CD14-positive monocyte (primary cell): Measurements from ENCODE around the gene VCPKMT. TPM values are rescaled to one million over a fixed set of nuclear protein-coding genes. Genes with fewer than 3 reads are reported as not detected.

Experiments used
- DNase-seq, 3 donors: peaks; one replicate each; pipeline ENCODE4 v3.0.0-alpha.2; 2011 to 2022
- H2AFZ ChIP-seq: 2 replicates; pipeline ENCODE4 v1.6.0; 2012; ENCODE audit warnings: mild to moderate bottlenecking, low read depth, low read length, inconsistent platforms; ENCODE audit not compliant: insufficient read depth, poor library complexity, severe bottlenecking
- H3K27ac ChIP-seq, 2 donors: 1 replicate in 1 of 2; 2 replicates in 1 of 2; pipeline ENCODE4 v1.5.1; 2012 to 2013; ENCODE audit warnings: low read length in 2 of 2, control low read depth in 1 of 2, inconsistent platforms in 1 of 2, low read depth in 1 of 2, mild to moderate bottlenecking in 1 of 2
- H3K27me3 ChIP-seq, 2 donors: one replicate each; pipeline versions ENCODE4 v1.6.0 to v1.6.1; 2011 to 2013; ENCODE audit warnings: low read length in 2 of 2; ENCODE audit not compliant: control insufficient read depth in 2 of 2, insufficient read depth in 2 of 2
- H3K36me3 ChIP-seq, 2 donors: replicated peaks in 1 of 2; 1 replicate in 1 of 2; 2 replicates in 1 of 2; pipeline versions ENCODE4 v1.5.1 to v1.6.1; 2012 to 2013; ENCODE audit warnings: low read length in 2 of 2, control low read depth in 1 of 2, inconsistent platforms in 1 of 2, mild to moderate bottlenecking in 1 of 2; ENCODE audit not compliant: insufficient read depth in 2 of 2, control insufficient read depth in 1 of 2
- H3K4me1 ChIP-seq, 2 donors: 1 replicate in 1 of 2; 2 replicates in 1 of 2; pipeline versions ENCODE4 v1.5.1 to v1.6.1; 2012 to 2013; ENCODE audit warnings: low read length in 2 of 2, control low read depth in 1 of 2, inconsistent platforms in 1 of 2, mild to moderate bottlenecking in 1 of 2, moderate library complexity in 1 of 2; ENCODE audit not compliant: insufficient read depth in 2 of 2, control insufficient read depth in 1 of 2
- H3K4me2 ChIP-seq: replicated peaks from 2 replicates; pipeline ENCODE3; 2012; ENCODE audit warnings: low read length, moderate library complexity, mild to moderate bottlenecking; ENCODE audit not compliant: poor library complexity, severe bottlenecking; ENCODE audit errors: extremely low read depth
- H3K4me3 ChIP-seq, 3 experiments: fragments of 200-600 bp in 1 of 3; sonication (generic) in 1 of 3; replicated peaks in 1 of 3; 1 replicate in 2 of 3; 2 replicates in 1 of 3; pipeline ENCODE4 v1.5.1; 2011 to 2013; ENCODE audit warnings: low read length in 3 of 3, mild to moderate bottlenecking in 3 of 3, control low read depth in 2 of 3, low read depth in 2 of 3, inconsistent platforms in 1 of 3, moderate library complexity in 1 of 3
- H3K79me2 ChIP-seq: 2 replicates; pipeline ENCODE4 v1.6.0; 2012; ENCODE audit warnings: mild to moderate bottlenecking, control low read depth, inconsistent platforms, low read length, moderate library complexity; ENCODE audit not compliant: insufficient read depth
- H3K9ac ChIP-seq: 2 replicates; pipeline ENCODE4 v1.6.0; 2017; ENCODE audit warnings: low read length, mild to moderate bottlenecking; ENCODE audit not compliant: insufficient read depth, poor library complexity, severe bottlenecking
- H3K9me3 ChIP-seq, 2 donors: replicated peaks in 1 of 2; 1 replicate in 1 of 2; 2 replicates in 1 of 2; pipeline versions ENCODE4 v1.5.1 to v1.6.1; 2012 to 2013; ENCODE audit warnings: low read length in 2 of 2, control low read depth in 1 of 2; ENCODE audit not compliant: control insufficient read depth in 1 of 2, insufficient read depth in 1 of 2
- H4K20me1 ChIP-seq: 2 replicates; pipeline ENCODE4 v1.6.0; 2012; ENCODE audit warnings: mild to moderate bottlenecking, low read length, control low read depth, moderate library complexity; ENCODE audit not compliant: insufficient read depth
- H3K27ac Mint-ChIP-seq, 7 donors: one replicate each; pipeline ENCODE4 v1.8.0; 2020; ENCODE audit warnings: mild to moderate bottlenecking in 7 of 7, mixed read lengths in 7 of 7, moderate library complexity in 6 of 7, inconsistent platforms in 2 of 7
- H3K27me3 Mint-ChIP-seq, 3 donors: one replicate each; pipeline ENCODE4 v1.8.0; 2021 to 2022; ENCODE audit warnings: low read depth in 3 of 3, mild to moderate bottlenecking in 3 of 3, mixed read lengths in 3 of 3, moderate library complexity in 3 of 3, inconsistent platforms in 1 of 3
- H3K36me3 Mint-ChIP-seq, 2 donors: one replicate each; pipeline ENCODE4 v1.8.0; 2020; ENCODE audit warnings: mixed read lengths in 2 of 2, inconsistent platforms in 1 of 2, mild to moderate bottlenecking in 1 of 2
- H3K4me1 Mint-ChIP-seq: one replicate; pipeline ENCODE4 v1.8.0; 2020; ENCODE audit warnings: mild to moderate bottlenecking, mixed read lengths
- H3K4me3 Mint-ChIP-seq, 2 donors: one replicate each; pipeline ENCODE4 v1.8.0; 2020; ENCODE audit warnings: mild to moderate bottlenecking in 2 of 2, mixed read lengths in 2 of 2, moderate library complexity in 1 of 2
- H3K9me3 Mint-ChIP-seq, 7 donors: one replicate each; pipeline ENCODE4 v1.8.0; 2020 to 2022; ENCODE audit warnings: mixed read lengths in 7 of 7, mild to moderate bottlenecking in 6 of 7, moderate library complexity in 6 of 7, inconsistent platforms in 2 of 7
- WGBS: methylation state at CpG from one replicate; pipeline ENCODE4 v1.1.5; 2013; ENCODE audit warnings: missing lambda C conversion rate; ENCODE audit not compliant: insufficient coverage; 5-methylcytosine and 5-hydroxymethylcytosine counted together
- intact Hi-C, 2 donors: fragments of 100-400 bp; cut with micrococcal nuclease; formaldehyde crosslinking; loops; one replicate each; pipeline versions ENCODE4 v1.15.0 to v1.15.1; 2023
- polyA plus RNA-seq, 3 donors: library from polyadenylated mRNA; depleted of rRNA in 1 of 3; unstranded in 2 of 3; stranded (reverse) in 1 of 3; fragments of 300-500 nt in 2 of 3; fragments of >200 nt in 1 of 3; fragmentation: Illumina TruSeq in 2 of 3; gene quantifications; 1 replicate in 2 of 3; 2 replicates in 1 of 3; pipeline ENCODE4 v1.2.3, GENCODE V29; 2012 to 2021
- TF ChIP-seq, protein P1 (sequence below): fragments of 200-600 bp; IDR thresholded peaks from one replicate; pipeline ENCODE4 v1.8.0; 2022; ENCODE audit warnings: antibody characterized with exemption, mild to moderate bottlenecking

The VCPKMT gene
- polyA plus RNA-seq, 3 donors = 3.4 to 14.2 (median 3.5) TPM

DNA sequence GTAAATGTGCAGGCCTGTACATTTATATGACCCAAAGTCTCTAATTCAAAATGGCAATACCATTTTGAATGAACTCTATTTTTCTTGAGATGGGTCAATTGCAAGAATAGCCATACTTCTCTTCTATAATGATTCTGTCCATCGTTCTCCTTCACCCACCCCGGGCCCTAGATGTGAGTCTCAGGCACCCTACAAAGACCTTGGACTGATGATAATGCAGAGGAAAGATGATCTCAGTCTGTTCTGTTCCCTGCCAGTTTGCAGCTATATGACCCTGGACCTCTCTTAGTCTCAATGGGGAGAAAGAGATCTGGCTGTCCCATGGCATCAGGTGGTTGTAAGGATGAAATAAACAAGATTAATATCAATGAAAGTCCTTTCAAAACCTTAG lies 30.1 kb downstream of the VCPKMT start:
- Histone ChIP-seq H3K9ac (no peak overlapping the region), H3K36me3 (peaks cover 0 to 11% of the 10 kb centered on the region in 2 donors), H3K27ac (no peak overlapping the region), H3K4me2 (no peak overlapping the region), H2AFZ (no peak overlapping the region), H4K20me1 (no peaks in the 10 kb centered on the region), H3K4me3 (no peak overlapping the region), H3K27me3 (no peaks in the 10 kb centered on the region), H3K4me1 (peaks cover 19 to 28% of the 10 kb centered on the region in 2 donors), H3K9me3 (no peaks in the 10 kb centered on the region), H3K79me2 (no peaks in the 10 kb centered on the region)
- Mint-ChIP-seq H3K27me3 (peaks cover 0 to 1% (median 0%) of the 10 kb centered on the region in 3 donors), H3K27ac (peak overlapping the region in 1 of 7 donors; percentile 67), H3K4me1 (peaks cover 27% of the 10 kb centered on the region), H3K36me3 (peaks cover 12 to 16% of the 10 kb centered on the region in 2 donors), H3K4me3 (no peak overlapping the region), H3K9me3 (no peaks in the 10 kb centered on the region)
- DNase-seq = no peak
- WGBS = no CpG with 5 or more reads among the region's 2 CpGs
- intact Hi-C loops = no loop called here
- TF ChIP-seq, protein P1, sequence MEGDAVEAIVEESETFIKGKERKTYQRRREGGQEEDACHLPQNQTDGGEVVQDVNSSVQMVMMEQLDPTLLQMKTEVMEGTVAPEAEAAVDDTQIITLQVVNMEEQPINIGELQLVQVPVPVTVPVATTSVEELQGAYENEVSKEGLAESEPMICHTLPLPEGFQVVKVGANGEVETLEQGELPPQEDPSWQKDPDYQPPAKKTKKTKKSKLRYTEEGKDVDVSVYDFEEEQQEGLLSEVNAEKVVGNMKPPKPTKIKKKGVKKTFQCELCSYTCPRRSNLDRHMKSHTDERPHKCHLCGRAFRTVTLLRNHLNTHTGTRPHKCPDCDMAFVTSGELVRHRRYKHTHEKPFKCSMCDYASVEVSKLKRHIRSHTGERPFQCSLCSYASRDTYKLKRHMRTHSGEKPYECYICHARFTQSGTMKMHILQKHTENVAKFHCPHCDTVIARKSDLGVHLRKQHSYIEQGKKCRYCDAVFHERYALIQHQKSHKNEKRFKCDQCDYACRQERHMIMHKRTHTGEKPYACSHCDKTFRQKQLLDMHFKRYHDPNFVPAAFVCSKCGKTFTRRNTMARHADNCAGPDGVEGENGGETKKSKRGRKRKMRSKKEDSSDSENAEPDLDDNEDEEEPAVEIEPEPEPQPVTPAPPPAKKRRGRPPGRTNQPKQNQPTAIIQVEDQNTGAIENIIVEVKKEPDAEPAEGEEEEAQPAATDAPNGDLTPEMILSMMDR = no peak

DNA sequence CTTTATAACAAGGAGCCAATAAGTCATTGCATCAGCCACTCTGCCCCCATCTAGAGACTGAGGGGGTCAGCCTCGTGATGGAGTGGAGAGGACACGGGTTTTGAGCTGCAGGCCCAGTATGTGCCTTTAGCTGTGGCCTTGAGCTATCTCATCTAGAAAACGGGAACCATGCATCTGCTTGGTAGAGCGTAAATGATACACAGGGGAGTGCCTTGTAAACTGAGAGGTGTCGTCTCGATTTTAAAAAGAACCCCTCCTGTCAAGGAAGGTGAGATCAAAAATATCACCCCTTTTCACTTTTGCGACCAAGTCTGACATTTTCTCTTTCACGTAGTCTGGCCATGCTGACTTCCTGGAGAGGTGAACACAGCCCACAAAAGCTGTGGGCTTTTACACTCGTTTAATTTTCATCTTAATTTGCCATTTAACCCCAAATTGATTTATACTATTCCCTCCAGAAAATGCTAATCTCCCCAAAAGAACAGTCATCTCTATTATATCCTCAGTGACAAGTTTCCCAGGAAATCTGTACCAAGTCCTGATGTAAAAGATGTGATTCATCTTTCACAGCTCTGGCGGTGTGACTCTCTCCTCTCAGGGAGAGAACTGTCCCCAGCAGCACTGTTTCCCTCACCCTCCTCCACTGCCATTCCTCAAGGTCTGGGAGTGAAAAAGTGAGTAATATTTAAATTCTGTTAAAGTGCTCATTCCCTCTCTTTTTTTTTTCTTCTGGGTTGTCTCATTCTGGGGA lies 30.6 kb downstream of the VCPKMT start:
- no peak overlapping the region for H3K4me2 ChIP-seq
- no peak overlapping the region for H3K27ac ChIP-seq
- peak in 1 of 3 donors; percentile 33 for DNase-seq
- H3K79me2 ChIP-seq = no peaks in the 10 kb centered on the region
- Mint-ChIP-seq H3K4me3 (no peak overlapping the region), H3K4me1 (peaks cover 23% of the 10 kb centered on the region), H3K9me3 (no peaks in the 10 kb centered on the region), H3K27me3 (peaks cover 0 to 1% (median 0%) of the 10 kb centered on the region in 3 donors), H3K36me3 (peaks cover 12 to 16% of the 10 kb centered on the region in 2 donors), H3K27ac (peak overlapping the region in 2 of 7 donors; percentile 34 to 67)
- no peaks in the 10 kb centered on the region for H3K27me3 ChIP-seq
- intact Hi-C loops = no loop called here
- H3K4me1 ChIP-seq = peaks cover 15 to 24% of the 10 kb centered on the region in 2 donors
- H2AFZ ChIP-seq = no peak overlapping the region
- no peaks in the 10 kb centered on the region for H4K20me1 ChIP-seq
- WGBS = 95% methylated on average over 4 of the region's 10 CpGs
- TF ChIP-seq, protein P1 = no peak
- H3K9me3 ChIP-seq = no peaks in the 10 kb centered on the region
- no peak overlapping the region for H3K4me3 ChIP-seq
- H3K9ac ChIP-seq = no peak overlapping the region
- peaks cover 0 to 11% of the 10 kb centered on the region in 2 donors for H3K36me3 ChIP-seq
